Measurements from ENCODE around the gene ANTXRL. TPM values are rescaled to one million over a fixed set of nuclear protein-coding genes. Genes with fewer than 3 reads are reported as not detected.

ANTXRL gene
- total RNA-seq, 1 donor from 2014 or later, result not detected

DNA sequence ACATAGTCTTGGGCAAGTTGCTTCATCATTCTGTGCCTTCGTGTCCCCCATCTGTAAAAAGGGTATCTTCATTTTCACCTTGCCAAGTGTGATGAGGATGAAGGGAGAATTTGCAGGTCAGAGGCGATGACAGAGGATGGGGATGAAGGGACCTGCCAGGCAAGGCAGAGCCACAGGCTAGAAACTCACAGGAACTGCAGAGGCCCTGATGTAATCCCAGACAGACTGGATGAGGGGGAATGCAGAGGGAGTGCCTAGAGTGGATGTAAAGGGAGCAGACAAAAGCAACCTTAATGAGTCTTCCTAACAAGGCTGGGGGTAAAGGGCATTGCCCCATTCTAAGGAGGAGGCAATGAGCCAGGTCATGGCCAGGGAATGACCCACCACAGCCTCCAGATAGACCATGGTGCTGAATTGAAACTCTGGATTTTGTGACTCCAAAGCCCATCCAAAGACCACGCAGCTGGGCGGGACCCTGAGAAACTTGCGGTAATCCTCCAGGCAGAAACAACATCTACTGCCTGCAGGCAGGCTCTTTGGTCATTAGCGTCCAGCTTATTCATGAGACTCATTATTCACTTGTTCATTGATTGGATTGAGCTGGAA is 1.9 kb downstream of the ANTXRL start:
- H3K27ac ChIP-seq (replicated peaks), result no peak overlapping the region
- TF ChIP-seq, protein P1, sequence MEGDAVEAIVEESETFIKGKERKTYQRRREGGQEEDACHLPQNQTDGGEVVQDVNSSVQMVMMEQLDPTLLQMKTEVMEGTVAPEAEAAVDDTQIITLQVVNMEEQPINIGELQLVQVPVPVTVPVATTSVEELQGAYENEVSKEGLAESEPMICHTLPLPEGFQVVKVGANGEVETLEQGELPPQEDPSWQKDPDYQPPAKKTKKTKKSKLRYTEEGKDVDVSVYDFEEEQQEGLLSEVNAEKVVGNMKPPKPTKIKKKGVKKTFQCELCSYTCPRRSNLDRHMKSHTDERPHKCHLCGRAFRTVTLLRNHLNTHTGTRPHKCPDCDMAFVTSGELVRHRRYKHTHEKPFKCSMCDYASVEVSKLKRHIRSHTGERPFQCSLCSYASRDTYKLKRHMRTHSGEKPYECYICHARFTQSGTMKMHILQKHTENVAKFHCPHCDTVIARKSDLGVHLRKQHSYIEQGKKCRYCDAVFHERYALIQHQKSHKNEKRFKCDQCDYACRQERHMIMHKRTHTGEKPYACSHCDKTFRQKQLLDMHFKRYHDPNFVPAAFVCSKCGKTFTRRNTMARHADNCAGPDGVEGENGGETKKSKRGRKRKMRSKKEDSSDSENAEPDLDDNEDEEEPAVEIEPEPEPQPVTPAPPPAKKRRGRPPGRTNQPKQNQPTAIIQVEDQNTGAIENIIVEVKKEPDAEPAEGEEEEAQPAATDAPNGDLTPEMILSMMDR (IDR thresholded peaks at IDR 0.05; ENCODE audit: borderline replicate concordance), result no peak
- no peaks in the 10 kb centered on the region for H3K9me3 ChIP-seq (replicated peaks)
- intact Hi-C loops (cut with micrococcal nuclease), result no loop called here
- no peak for DNase-seq
- H3K4me3 ChIP-seq, result no peak overlapping the region
- H3K4me1 ChIP-seq, result peaks cover 28% of the 10 kb centered on the region
- H3K36me3 ChIP-seq, result no peaks in the 10 kb centered on the region
- H3K27me3 ChIP-seq (ENCODE audit: low read depth), result peaks cover 4% of the 10 kb centered on the region

- peaks cover 22% of the 10 kb centered on the region for H3K4me1 ChIP-seq
- H3K27ac ChIP-seq (replicated peaks), result no peak overlapping the region
- H3K27me3 ChIP-seq (ENCODE audit: low read depth), result peaks cover 4% of the 10 kb centered on the region
- no peak overlapping the region for H3K4me3 ChIP-seq
- intact Hi-C loops (cut with micrococcal nuclease), result no loop called here
- no peaks in the 10 kb centered on the region for H3K36me3 ChIP-seq
- TF ChIP-seq, protein P1 (IDR thresholded peaks at IDR 0.05; ENCODE audit: borderline replicate concordance), result no peak
- no peak for DNase-seq
- no peaks in the 10 kb centered on the region for H3K9me3 ChIP-seq (replicated peaks)
These were observed 2.5 kb downstream of the ANTXRL start for GRCh38 chr10:46289209-46289810.

DNA sequence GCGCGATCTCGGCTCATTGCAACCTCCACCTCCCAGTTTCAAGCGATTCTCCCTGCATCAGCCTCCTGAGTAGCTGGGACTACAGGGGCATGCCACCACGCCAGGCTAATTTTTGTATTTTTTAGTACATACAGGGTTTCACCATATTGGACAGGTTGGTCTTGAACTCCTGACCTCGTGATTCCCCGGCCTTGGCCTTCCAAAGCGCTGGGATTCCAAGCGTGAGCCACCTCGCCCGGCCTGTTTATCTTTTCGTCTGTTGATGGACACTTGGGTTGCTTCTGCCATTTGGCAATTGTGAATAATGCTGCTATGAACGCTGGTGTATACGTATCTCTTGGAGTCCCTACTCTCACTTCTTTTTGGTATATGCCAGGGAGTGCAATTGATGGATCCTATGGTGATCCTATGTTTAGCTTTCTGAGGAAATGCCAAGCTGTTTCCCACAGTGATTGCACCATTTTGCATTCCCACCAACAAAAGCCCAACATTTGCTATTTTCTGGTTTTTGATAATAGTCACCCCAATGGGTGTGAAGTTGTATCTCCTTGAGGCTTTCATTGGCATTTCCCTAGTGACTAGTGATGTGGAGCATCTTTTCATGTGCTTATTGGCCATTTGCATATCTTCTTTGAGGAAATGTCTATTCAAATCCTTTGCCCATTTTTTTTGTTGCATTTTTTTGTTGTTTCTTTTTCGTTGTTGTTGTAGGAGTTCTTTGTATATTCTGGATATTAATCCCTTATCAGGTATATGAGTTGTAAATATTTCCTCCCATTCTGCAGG is 3.5 kb downstream of the ANTXRL start:
- peaks cover 4% of the 10 kb centered on the region for H3K27me3 ChIP-seq (ENCODE audit: low read depth)
- H3K9me3 ChIP-seq (replicated peaks), result no peaks in the 10 kb centered on the region
- peaks cover 12% of the 10 kb centered on the region for H3K4me1 ChIP-seq
- H3K36me3 ChIP-seq, result no peaks in the 10 kb centered on the region
- H3K27ac ChIP-seq (replicated peaks), result no peak overlapping the region
- TF ChIP-seq, protein P1 (IDR thresholded peaks at IDR 0.05; ENCODE audit: borderline replicate concordance), result no peak
- DNase-seq, result no peak
- intact Hi-C loops (cut with micrococcal nuclease), result no loop called here
- H3K4me3 ChIP-seq, result no peak overlapping the region

GRCh38 chr10:46291817-46292572 is 5.2 kb downstream of the ANTXRL start:
- DNase-seq, result no peak
- Histone ChIP-seq H3K4me3 (no peak overlapping the region), H3K36me3 (no peaks in the 10 kb centered on the region), H3K9me3 (replicated peaks) (no peaks in the 10 kb centered on the region), H3K4me1 (peaks cover 11% of the 10 kb centered on the region), H3K27me3 (ENCODE audit: low read depth) (peaks cover 4% of the 10 kb centered on the region), H3K27ac (replicated peaks) (no peak overlapping the region)
- intact Hi-C loops (cut with micrococcal nuclease), result no loop called here
- TF ChIP-seq, protein P1 (IDR thresholded peaks at IDR 0.05; ENCODE audit: borderline replicate concordance), result no peak

DNA sequence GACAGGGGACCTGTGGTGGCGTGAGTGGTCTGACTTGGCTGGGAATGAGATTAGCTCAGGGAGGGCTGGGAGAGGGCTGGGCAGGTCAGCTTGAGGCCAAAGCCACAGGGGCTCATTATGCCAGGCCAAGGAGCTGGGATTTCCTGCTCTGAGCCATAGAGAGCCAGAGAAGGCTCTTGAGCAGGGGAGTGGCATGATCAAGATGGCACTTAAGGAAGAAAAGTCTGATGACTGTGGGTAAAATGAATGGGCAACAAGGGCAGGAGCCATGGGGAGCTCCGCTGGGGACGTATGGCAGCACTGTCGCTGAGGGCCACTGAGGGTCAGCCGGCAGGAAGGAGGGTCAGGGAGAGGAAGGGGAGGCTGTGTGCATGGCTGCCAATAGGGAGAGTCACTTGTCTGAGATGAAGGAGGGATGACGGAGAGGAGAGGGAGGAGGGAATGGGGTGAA is 5.8 kb downstream of the ANTXRL start:
- DNase-seq, result no peak
- Histone ChIP-seq H3K9me3 (replicated peaks) (no peaks in the 10 kb centered on the region), H3K36me3 (no peaks in the 10 kb centered on the region), H3K27me3 (ENCODE audit: low read depth) (peaks cover 4% of the 10 kb centered on the region), H3K4me3 (no peak overlapping the region), H3K4me1 (peaks cover 11% of the 10 kb centered on the region), H3K27ac (replicated peaks) (no peak overlapping the region)
- TF ChIP-seq, protein P1 (IDR thresholded peaks at IDR 0.05; ENCODE audit: borderline replicate concordance), result no peak
- intact Hi-C loops (cut with micrococcal nuclease), result no loop called here

All from left ventricle myocardium inferior (tissue), 1 donor.